Mucosa of gallbladder (tissue), 1 donor: Measurements from ENCODE around the gene AGFG2. TPM values are rescaled to one million over a fixed set of nuclear protein-coding genes. Genes with fewer than 3 reads are reported as not detected.
A peak's percentile ranks its signal among the peaks of the same experiment; 100 is the strongest.
"Not testable (repeated sequence)": the region's sequence is repeated elsewhere in the genome, so short reads cannot be mapped to it uniquely, and the experiment has no call there.

Source experiments
- DNase-seq: peaks from one replicate; pipeline ENCODE4 v3.0.0-alpha.2; 2020; ENCODE audit warnings: low spot score
- total RNA-seq: library from RNA; stranded (reverse); gene quantifications from one replicate; pipeline ENCODE4 v1.2.1, GENCODE V29; 2021
- donor health status: DM: no; HTN: no; CAD: no.

The AGFG2 gene
- total RNA-seq, 1 donor from 2014 or later = 102 TPM

GRCh38 chr7:100520138-100520537, 18.9 kb upstream of the AGFG2 start:
- no peak for DNase-seq

GRCh38 chr7:100521076-100521475, 17.9 kb upstream of the AGFG2 start:
- DNase-seq = no peak

DNA sequence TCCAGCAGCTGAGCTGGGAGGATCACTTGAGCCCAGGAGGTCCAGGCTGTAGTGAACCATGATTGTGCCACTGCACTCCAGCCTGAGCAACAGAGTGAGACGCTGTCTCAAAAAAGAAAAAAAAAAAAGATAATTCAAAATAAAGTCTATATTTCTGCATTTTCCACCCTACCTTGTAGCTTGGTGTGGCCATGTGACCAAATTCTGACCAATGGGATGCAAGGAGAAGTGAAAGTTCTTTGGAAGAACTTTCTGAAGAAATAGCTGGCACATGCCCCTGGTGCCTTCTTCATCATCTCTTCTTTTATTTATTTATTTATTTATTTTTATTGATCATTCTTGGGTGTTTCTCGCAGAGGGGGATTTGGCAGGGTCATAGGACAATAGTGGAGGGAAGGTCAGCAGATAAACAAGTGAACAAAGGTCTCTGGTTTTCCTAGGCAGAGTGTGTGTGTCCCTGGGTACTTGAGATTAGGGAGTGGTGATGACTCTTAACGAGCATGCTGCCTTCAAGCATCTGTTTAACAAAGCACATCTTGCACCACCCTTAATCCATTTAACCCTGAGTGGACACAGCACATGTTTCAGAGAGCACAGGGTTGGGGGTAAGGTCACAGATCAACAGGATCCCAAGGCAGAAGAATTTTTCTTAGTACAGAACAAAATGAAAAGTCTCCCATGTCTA, 17.0 kb upstream of the AGFG2 start:
- DNase-seq = not testable (repeated sequence)

- DNase-seq = not testable (repeated sequence)
Observed at GRCh38 chr7:100523192-100523591, 15.8 kb upstream of the AGFG2 start.

GRCh38 chr7:100528108-100528866, 10.7 kb upstream of the AGFG2 start:
- DNase-seq = not testable (repeated sequence)

DNA sequence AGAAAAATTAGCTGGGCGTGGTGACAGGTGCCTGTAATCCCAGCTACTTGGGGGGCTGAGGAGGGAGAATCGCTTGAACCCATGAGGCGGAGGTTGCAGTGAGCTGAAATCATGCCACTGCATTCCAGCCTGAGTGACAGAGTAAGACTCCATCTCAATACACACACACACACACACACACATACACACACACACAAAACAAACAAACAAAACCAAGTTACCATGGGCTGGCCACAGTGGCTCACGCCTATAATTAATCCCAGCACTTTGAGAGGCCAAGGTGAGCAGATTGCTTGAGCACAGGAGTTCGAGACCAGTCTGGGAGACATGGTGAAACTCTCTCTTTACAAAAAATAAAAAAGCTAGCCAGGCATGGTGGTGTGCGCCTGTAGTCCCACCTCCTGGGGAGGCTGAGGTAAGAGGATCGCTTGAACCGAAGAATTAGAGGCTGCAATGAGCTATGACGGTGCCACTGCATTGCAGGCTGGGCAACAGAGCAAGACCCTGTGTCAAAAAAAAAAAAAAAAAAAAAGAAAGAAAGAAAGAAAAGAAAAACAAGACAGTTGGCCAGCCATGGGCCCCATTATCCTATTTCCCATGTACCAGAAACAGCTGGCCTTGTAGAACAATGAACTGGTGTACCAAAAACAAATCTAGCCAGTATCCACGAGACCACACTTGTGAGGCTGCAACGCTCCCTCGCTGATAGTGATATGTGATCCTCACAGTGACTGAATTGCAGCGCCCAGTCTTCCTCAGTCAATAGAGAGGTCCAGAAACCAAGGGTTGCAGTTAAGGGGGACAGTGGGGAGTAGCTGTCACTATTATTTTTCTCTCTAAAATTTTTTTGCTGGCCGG, 6.6 kb upstream of the AGFG2 start:
- DNase-seq = no peak

GRCh38 chr7:100535982-100536381, 3.0 kb upstream of the AGFG2 start:
- not testable (repeated sequence) for DNase-seq

DNA sequence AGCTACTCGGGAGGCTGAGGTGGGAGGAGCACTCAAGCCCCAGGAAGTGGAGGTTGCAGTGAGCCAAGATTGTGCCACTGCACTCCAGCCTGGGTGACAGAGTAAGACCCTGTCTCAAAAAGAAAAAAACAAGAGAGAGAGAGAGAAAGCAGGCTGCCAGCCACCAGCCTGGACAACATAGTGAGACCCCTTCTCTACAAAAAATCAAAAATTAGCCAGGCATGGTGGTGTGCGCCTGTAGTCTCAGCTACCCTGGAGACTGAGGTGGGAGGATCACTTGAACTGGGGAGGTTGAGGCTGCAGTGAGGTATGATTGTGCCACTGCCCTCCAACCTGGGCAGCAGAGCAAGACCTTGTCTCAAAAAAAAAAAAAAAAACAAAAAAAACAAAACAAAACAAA, 2.3 kb upstream of the AGFG2 start:
- not testable (repeated sequence) for DNase-seq

DNA sequence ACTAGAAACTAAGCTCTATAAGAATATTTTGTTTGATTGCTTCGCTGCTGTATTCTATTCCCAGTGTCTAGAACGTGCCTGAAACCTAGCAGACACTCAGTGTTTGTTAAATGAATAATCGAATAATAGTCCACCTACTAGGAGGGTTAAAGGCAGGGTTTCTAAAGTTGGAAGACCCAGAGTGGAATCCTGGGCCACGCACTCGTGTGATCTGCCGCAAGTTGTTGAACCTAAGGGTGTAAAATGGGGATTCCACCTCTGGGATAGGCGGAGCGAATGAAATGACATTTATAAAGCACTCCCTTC, 702 bp upstream of the AGFG2 start:
- DNase-seq = no peak

DNA sequence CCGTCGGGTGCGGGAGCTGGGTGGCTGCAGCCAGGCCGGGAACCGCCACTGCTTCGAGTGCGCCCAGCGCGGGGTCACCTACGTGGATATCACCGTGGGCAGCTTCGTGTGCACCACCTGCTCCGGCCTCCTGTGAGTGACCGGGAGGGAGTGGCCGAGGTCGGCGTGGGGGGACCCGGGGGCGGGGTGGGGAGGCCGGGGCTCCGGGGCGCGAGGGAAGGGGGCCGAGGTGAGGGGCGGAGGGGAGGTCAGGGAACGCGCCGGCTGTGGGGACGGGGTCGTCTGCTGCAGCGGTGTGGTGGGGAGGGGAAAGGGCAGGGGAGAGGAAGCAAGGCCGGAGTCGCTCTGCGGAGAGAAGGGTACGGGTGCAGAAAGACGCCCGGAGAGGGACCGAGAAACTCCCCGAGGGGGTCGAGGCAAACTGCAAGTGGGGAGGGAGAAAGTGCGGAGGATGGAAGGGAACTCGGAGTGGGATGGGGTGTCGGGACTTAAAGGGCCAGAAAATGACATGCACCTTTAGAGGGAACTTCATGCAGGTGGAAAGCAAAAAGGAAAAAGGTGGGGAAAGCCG, 518 bp downstream of the AGFG2 start:
- DNase-seq = no peak

- DNase-seq = peak; percentile 86
Observed at GRCh38 chr7:100540073-100540723, 1.2 kb downstream of the AGFG2 start.

- DNase-seq = not testable (repeated sequence)
Observed at GRCh38 chr7:100541309-100541708, 2.3 kb downstream of the AGFG2 start.

GRCh38 chr7:100543586-100543985, 4.6 kb downstream of the AGFG2 start:
- DNase-seq = no peak

- no peak for DNase-seq
Observed at GRCh38 chr7:100544386-100544785, 5.4 kb downstream of the AGFG2 start.

GRCh38 chr7:100544967-100545359, 6.0 kb downstream of the AGFG2 start:
- DNase-seq = no peak

- peak; percentile 42 for DNase-seq
Observed at GRCh38 chr7:100545360-100546128, 6.5 kb downstream of the AGFG2 start.

- DNase-seq = peak; percentile 69
Observed at GRCh38 chr7:100546129-100546925, 7.3 kb downstream of the AGFG2 start.

DNA sequence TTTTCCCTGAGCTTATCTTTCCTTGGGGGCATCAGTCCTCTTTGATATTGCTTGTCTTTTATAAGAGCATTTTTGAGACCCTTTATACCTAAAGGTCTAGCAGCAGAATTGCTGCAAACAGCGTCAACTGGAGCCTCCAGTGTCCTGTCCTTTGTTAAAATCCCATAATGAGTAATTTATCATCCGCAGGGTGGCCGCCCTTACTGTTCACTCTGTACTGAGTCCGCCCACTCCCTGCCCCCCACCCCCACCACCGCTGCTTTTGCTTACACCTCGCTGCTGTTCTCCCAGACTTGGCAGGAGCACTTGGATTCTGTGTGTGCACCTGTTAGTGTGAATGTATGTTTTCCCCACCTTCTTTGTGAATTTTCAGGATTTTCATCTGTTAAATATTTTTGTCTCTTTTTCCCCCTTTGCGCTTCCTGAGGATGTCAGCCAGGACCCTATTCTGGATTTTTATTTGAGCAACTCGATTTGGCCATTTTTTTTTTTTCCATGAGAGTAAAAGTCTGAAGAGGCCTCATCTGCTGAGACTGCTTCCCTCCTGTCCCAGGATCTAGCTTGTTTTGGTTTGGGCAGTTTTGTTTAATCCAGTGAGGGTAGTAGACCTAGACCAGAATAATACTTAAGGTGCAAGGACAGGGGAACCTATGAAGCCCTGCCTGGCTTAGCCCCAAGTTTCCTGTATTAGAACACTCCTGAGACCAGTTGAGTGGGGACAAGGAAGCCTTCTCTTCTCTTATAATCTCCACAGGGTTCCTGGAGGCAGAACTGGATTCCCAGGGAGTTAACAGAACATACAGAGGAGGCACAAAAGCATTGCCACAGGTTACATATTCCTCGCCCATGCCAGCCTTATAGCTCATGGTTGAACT, 8.2 kb downstream of the AGFG2 start:
- no peak for DNase-seq

DNA sequence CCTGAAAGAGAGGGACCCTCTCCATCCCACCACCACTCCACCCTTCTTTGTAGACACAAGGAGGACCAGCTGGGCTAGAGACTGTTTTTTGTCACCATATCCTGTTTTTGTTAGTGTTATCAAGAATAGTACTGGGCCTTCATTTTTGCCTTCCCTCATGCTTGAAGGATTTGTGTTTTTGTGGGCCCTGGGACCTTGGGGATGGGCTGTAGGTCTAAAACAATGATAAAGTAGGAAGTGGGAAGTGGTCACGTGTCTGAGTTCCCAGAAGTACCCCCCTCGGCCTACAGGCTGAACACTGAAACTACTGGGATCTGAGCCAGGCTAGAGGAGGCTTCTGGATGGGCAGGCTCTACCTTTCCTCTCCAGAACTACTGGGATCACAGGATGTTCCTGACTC, 8.9 kb downstream of the AGFG2 start:
- DNase-seq = peak; percentile 37
